BLaER1 (cell line): ENCODE measurements around the gene CEP72.
A peak's percentile ranks its signal among the peaks of the same experiment; 100 is the strongest.
"Not testable (repeated sequence)": the region's sequence is repeated elsewhere in the genome, so short reads cannot be mapped to it uniquely, and the experiment has no call there.

Source experiments
- H3K27ac ChIP-seq: shearing (Covaris generic); formaldehyde crosslinking; 2 replicates; pipeline ENCODE4 v1.8.1; 2022
- H3K27me3 ChIP-seq: shearing (Covaris generic); formaldehyde crosslinking; 2 replicates; pipeline ENCODE4 v1.8.1; 2022
- H3K36me3 ChIP-seq: shearing (Covaris generic); formaldehyde crosslinking; 2 replicates; pipeline ENCODE4 v1.8.1; 2022
- H3K4me1 ChIP-seq: shearing (Covaris generic); formaldehyde crosslinking; 2 replicates; pipeline ENCODE4 v1.8.1; 2022
- H3K4me2 ChIP-seq: shearing (Covaris generic); formaldehyde crosslinking; 2 replicates; pipeline ENCODE4 v1.8.1; 2022
- H3K4me3 ChIP-seq: shearing (Covaris generic); formaldehyde crosslinking; 2 replicates; pipeline ENCODE4 v1.8.1; 2022
- H3K9ac ChIP-seq: shearing (Covaris generic); formaldehyde crosslinking; 2 replicates; pipeline ENCODE4 v1.8.1; 2022
- H3K9me3 ChIP-seq: shearing (Covaris generic); formaldehyde crosslinking; 2 replicates; pipeline ENCODE4 v1.8.1; 2022
- H4K20me1 ChIP-seq: shearing (Covaris generic); formaldehyde crosslinking; 2 replicates; pipeline ENCODE4 v1.8.1; 2022
- Cebpa-rat ChIP-seq: shearing (Covaris generic); IDR thresholded peaks from 2 replicates; pipeline ENCODE4 v1.8.1; 2022

CEP72 gene

GRCh38 chr5:673831-674629, 61.9 kb downstream of the CEP72 start:
- H3K36me3 ChIP-seq: peaks cover 4% of the 10 kb centered on the region; the same call in 1 of the 2 replicates
- no peak overlapping the region for H3K9ac ChIP-seq
- 0 out of 2 replicates have a peak, but pooled peaks cover 3% of the 10 kb centered on the region for H3K27me3 ChIP-seq
- no peak for TF ChIP-seq Cebpa-rat
- peaks cover 48% of the 10 kb centered on the region for H3K4me1 ChIP-seq
- no peaks in the 10 kb centered on the region for H3K9me3 ChIP-seq
- H4K20me1 ChIP-seq: peaks cover 79% of the 10 kb centered on the region
- no peak overlapping the region for H3K4me2 ChIP-seq
- H3K27ac ChIP-seq: no peak overlapping the region
- no peak overlapping the region for H3K4me3 ChIP-seq

GRCh38 chr5:674630-675011, 62.5 kb downstream of the CEP72 start:
- Histone ChIP-seq H4K20me1 (peaks cover 73% of the 10 kb centered on the region), H3K4me2 (no peak overlapping the region), H3K4me1 (peaks cover 48% of the 10 kb centered on the region), H3K27me3 (0 out of 2 replicates have a peak, but pooled peaks cover 3% of the 10 kb centered on the region), H3K4me3 (no peak overlapping the region), H3K36me3 (no peaks in the 10 kb centered on the region), H3K9ac (no peak overlapping the region), H3K9me3 (no peaks in the 10 kb centered on the region), H3K27ac (no peak overlapping the region)
- no peak for TF ChIP-seq Cebpa-rat

DNA sequence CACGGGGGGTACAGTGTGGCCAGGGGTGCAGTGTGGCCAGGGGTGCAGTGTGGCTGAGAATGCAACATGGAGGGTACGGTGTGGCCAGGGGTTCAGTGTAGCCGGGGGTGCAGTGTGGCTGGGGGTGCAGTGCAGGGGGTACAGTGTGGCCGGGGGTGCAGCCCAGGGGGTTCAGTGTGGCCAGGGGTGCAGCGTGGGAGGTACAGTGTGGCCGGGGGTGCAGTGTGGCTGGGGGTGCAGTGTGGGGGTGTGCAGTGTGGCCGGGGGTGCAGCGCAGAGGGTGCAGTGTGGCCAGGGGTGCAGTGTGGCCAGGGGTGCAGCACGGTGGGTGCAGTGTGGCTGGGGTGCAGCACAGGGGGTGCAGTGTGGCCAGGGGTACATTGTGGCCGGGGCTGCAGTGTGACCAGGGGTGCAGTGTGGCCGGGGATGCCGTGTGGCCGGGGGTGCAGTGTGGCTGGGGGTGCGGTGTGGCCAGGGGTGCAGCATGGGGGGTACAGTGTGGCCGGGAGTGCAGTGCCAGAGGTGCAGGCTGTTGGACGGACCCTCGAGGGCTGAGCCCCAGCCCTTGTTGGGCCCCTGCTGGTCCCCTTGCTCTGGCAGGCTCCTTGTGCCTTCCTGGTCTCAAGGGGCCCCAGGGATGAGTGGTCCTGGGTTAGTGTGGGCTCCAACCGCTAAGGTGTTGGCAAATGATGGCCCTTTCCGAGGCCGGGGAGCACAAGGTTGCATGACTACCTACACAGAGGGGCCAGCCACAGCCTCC, 63.2 kb downstream of the CEP72 start:
- peak overlapping the region; percentile 75 for H3K4me2 ChIP-seq
- H3K27ac ChIP-seq: no peak overlapping the region
- peaks cover 66% of the 10 kb centered on the region for H4K20me1 ChIP-seq
- H3K4me1 ChIP-seq: peaks cover 48% of the 10 kb centered on the region
- no peak overlapping the region for H3K4me3 ChIP-seq
- H3K9me3 ChIP-seq: no peaks in the 10 kb centered on the region
- no peaks in the 10 kb centered on the region for H3K36me3 ChIP-seq
- 0 out of 2 replicates have a peak, but pooled peaks cover 3% of the 10 kb centered on the region for H3K27me3 ChIP-seq
- no peak for TF ChIP-seq Cebpa-rat
- H3K9ac ChIP-seq: no peak overlapping the region

DNA sequence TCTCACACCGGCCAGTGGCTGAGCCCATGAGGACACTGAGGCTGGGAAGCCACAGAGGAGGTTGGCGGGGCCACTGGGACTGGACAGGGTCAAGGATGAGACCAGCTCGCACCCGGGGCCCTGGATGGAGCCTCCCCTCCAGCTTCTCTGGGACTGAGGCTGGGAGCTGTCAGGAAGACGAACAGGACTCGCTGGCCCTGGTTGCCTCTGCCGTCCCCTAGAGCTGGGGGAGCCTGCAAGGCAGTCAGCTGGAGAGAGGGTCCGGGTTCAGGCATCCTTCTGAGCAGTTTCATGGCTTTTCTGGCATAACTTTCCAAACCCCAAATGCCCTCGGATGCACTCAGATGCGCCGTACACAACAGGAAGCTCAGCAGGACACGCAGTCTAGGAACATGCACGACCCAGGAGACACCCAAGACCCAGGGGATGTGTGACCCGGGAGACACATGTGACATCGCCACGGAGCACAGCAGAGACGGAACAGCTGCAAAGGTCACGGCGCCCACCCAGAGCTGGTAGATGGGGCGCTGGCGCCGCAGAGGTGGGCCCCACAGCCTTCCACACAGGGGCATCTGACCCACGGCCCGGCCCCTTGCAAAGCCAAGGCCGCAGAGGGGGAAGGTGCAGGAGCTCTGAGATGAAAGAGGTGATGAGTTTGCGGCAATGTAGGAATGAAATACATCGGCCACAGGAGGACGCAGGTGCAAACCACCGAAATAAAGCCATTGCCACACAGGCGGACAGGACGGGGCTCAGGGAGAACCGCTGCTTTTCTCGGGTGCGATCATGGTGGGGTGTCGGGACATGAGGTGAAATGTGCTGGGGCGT, 63.9 kb downstream of the CEP72 start:
- Histone ChIP-seq H3K9me3 (no peaks in the 10 kb centered on the region), H3K9ac (no peak overlapping the region), H3K36me3 (no peaks in the 10 kb centered on the region), H3K4me1 (peaks cover 48% of the 10 kb centered on the region), H3K4me2 (peak overlapping the region; percentile 75), H3K27ac (no peak overlapping the region), H3K27me3 (0 out of 2 replicates have a peak, but pooled peaks cover 3% of the 10 kb centered on the region), H4K20me1 (peaks cover 58% of the 10 kb centered on the region), H3K4me3 (no peak overlapping the region)
- TF ChIP-seq Cebpa-rat: no peak

GRCh38 chr5:676699-677076, 64.5 kb downstream of the CEP72 start:
- 0 out of 2 replicates have a peak, but pooled peaks cover 3% of the 10 kb centered on the region for H3K27me3 ChIP-seq
- H3K36me3 ChIP-seq: no peaks in the 10 kb centered on the region
- TF ChIP-seq Cebpa-rat: no peak
- H3K4me1 ChIP-seq: peaks cover 46% of the 10 kb centered on the region
- no peak overlapping the region for H3K9ac ChIP-seq
- H4K20me1 ChIP-seq: peaks cover 52% of the 10 kb centered on the region
- H3K4me2 ChIP-seq: peak overlapping the region; percentile 75
- no peak overlapping the region for H3K27ac ChIP-seq
- H3K9me3 ChIP-seq: no peaks in the 10 kb centered on the region
- H3K4me3 ChIP-seq: no peak overlapping the region

DNA sequence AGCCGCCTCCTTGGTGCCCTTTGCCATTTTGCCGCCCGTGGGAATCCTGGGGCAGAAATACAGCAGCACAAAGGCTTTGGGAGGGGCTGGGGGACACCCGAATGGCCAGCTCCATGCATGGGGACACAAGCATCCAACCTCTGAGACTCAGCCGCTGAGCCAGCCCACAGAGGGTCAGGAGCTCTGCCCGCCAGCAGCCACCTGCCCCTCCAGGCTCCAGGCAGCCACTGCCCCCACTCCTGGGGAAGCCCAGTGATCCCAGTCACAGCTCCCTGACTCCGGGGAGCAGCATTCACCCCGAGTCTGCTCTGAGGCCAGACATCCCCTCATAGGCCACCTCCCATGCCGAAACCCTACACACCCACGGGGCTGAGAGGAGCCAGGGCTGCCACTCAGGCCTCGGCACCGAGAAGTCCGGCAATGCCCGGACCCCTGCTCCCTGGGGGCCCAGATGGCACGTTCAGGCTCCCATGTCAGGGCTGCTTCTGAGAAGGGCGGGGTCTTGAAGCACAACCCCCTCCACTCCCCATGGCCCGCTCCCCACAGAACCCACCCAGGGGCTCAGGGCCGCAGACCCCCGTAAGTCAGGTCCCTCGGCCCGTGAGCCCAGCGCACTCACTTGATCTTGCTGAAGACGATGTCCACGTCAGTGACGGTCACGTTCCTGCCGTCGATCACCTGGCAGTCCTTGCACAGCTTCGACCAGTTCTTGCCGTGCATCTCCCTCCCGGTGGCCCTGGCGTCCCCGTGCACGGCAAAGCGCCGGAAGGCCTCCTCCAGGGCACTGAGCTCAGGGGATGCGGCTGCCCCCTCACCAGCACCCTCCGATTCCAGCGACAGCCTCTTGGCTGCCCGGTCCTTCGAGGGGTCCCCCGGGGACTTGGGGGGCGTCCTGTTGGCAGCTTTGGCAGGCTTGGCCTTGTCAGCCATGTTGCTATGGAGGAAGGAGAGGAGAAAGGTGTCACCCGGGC, 65.3 kb downstream of the CEP72 start:
- no peak overlapping the region for H3K4me2 ChIP-seq
- H3K27ac ChIP-seq: no peak overlapping the region
- H3K9me3 ChIP-seq: no peaks in the 10 kb centered on the region
- TF ChIP-seq Cebpa-rat: no peak
- 0 out of 2 replicates have a peak, but pooled peaks cover 3% of the 10 kb centered on the region for H3K27me3 ChIP-seq
- no peak overlapping the region for H3K9ac ChIP-seq
- H3K36me3 ChIP-seq: no peaks in the 10 kb centered on the region
- H3K4me1 ChIP-seq: peaks cover 39% of the 10 kb centered on the region
- peaks cover 45% of the 10 kb centered on the region for H4K20me1 ChIP-seq
- no peak overlapping the region for H3K4me3 ChIP-seq

GRCh38 chr5:678521-678920, 66.4 kb downstream of the CEP72 start:
- H3K4me3 ChIP-seq, H3K27ac ChIP-seq, H3K9ac ChIP-seq, H3K36me3 ChIP-seq, H3K27me3 ChIP-seq, H3K9me3 ChIP-seq, H3K4me2 ChIP-seq: not testable (repeated sequence)
- Histone ChIP-seq H3K4me1 (peaks cover 30% of the 10 kb centered on the region), H4K20me1 (peaks cover 46% of the 10 kb centered on the region)

DNA sequence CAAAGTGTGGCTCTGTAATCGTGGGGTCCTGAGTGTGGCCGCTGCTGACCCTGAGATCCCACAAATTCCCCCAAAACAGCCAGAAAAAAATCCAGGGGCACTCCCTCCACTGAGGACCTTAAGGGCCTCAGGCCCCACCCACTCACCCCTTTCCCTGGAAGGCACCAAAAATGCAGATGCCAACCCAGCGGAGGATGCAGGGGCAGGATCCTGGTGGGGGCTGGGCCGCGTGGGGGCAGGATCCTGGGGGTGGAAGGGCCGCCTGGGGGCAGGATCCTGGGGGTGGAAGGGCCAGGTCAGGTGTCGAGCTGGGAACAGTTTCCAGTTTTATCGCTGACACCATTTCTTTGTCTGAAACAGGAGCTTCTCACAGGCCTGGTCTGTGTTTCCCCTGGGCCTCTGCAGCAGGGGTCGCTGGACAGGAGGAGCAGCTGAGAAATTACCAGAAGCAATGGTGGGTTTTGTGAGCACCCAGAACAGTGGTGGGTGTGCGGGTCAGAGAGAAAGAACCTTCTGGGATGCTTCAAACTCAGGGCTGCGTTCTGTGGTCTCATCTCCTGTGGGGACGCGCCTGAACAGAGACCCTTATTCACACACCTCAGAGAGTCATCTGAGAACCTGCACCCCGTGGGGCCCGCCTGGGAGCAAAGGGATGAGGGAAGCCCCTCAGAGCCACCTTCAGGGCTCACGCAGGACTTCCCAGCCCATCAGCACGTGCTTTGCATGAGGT, 67.2 kb downstream of the CEP72 start:
- not testable (repeated sequence) for H3K27ac ChIP-seq, H3K27me3 ChIP-seq, H3K4me2 ChIP-seq, H3K4me3 ChIP-seq, H3K9ac ChIP-seq, H3K36me3 ChIP-seq, H3K9me3 ChIP-seq
- peaks cover 33% of the 10 kb centered on the region for H3K4me1 ChIP-seq
- H4K20me1 ChIP-seq: peaks cover 46% of the 10 kb centered on the region

- H3K36me3 ChIP-seq, H3K27ac ChIP-seq, H3K4me2 ChIP-seq, H3K9ac ChIP-seq, H3K27me3 ChIP-seq, H3K4me3 ChIP-seq, H3K9me3 ChIP-seq: not testable (repeated sequence)
- H4K20me1 ChIP-seq: peaks cover 45% of the 10 kb centered on the region
- H3K4me1 ChIP-seq: peaks cover 29% of the 10 kb centered on the region
Measured at GRCh38 chr5:680118-680795, 68.1 kb downstream of the CEP72 start.

GRCh38 chr5:680836-681235, 68.7 kb downstream of the CEP72 start:
- H3K4me3 ChIP-seq, H3K4me2 ChIP-seq, H3K9me3 ChIP-seq, H3K27ac ChIP-seq, H3K36me3 ChIP-seq, H3K9ac ChIP-seq, H3K27me3 ChIP-seq: not testable (repeated sequence)
- Histone ChIP-seq H4K20me1 (peaks cover 44% of the 10 kb centered on the region), H3K4me1 (peaks cover 23% of the 10 kb centered on the region)

- not testable (repeated sequence) for H3K9ac ChIP-seq, H3K4me2 ChIP-seq, H3K27me3 ChIP-seq, H3K27ac ChIP-seq, H3K9me3 ChIP-seq, H3K36me3 ChIP-seq, H3K4me3 ChIP-seq
- Histone ChIP-seq H4K20me1 (peaks cover 38% of the 10 kb centered on the region), H3K4me1 (peaks cover 16% of the 10 kb centered on the region)
Measured at GRCh38 chr5:681317-682191, 69.4 kb downstream of the CEP72 start.
